PC-3 (cell line): ENCODE data around the gene RBPJ. TPM values are rescaled to one million over a fixed set of nuclear protein-coding genes. Genes with fewer than 3 reads are reported as not detected.
A peak's percentile ranks its signal among the peaks of the same experiment; 100 is the strongest.

Source experiments
- ATAC-seq: fragments of 200-7000 bp; cut with Tn5 transposase; 2 replicates; pipeline ENCODE4 v1.9.1; 2020; ENCODE audit warnings: mild to moderate bottlenecking, moderate library complexity
- BruUV-seq: library from RNA; stranded (reverse); fragments of 400-500 nt; replicated peaks from 2 replicates; lab custom pipeline; 2021; lab: Mats Ljungman, UMichigan
- CTCF ChIA-PET: fragments of 300-600 bp; sonication (Branson Sonifier 250); formaldehyde crosslinking; loops from one replicate; lab custom pipeline; 2022; ENCODE audit warnings: antibody characterized with exemption; lab: Charles Lee
- POLR2A ChIA-PET: fragments of 300-600 bp; sonication (Branson Sonifier 250); formaldehyde crosslinking; loops from one replicate; lab custom pipeline; 2022; ENCODE audit warnings: antibody characterized with exemption; ENCODE audit not compliant: unreplicated experiment; lab: Charles Lee
- DNase-seq: peaks from one replicate; pipeline ENCODE4 v3.0.0-alpha.2; 2015
- H2AFZ ChIP-seq: fragments of 300-600 bp; sonication (generic); 2 replicates; pipeline ENCODE4 v1.6.0; 2016; ENCODE audit warnings: antibody characterized with exemption, low read length
- H3F3A ChIP-seq: fragments of 300-600 bp; sonication (generic); one replicate; pipeline ENCODE4 v1.6.0; 2017; ENCODE audit warnings: antibody characterized with exemption, low read length, control low read depth, mild to moderate bottlenecking; ENCODE audit not compliant: unreplicated experiment
- H3K27ac ChIP-seq: fragments of 300-600 bp; sonication (generic); 2 replicates; pipeline ENCODE4 v1.5.1; 2016; ENCODE audit warnings: mild to moderate bottlenecking, low read length
- H3K27me3 ChIP-seq: fragments of 300-600 bp; sonication (generic); 2 replicates; pipeline ENCODE4 v1.6.1; 2016; ENCODE audit warnings: low read length, mixed read lengths
- H3K36me3 ChIP-seq: fragments of 300-600 bp; sonication (generic); 2 replicates; pipeline ENCODE4 v1.6.1; 2016; ENCODE audit warnings: low read depth, mixed run types, low read length, mixed read lengths
- H3K4me1 ChIP-seq: fragments of 300-600 bp; sonication (generic); 2 replicates; pipeline ENCODE4 v1.5.1; 2016; ENCODE audit warnings: low read length; ENCODE audit not compliant: insufficient read depth
- H3K4me2 ChIP-seq: fragments of 300-600 bp; sonication (generic); 2 replicates; pipeline ENCODE4 v1.6.0; 2016; ENCODE audit warnings: low read length
- H3K4me3 ChIP-seq: fragments of 300-600 bp; sonication (generic); 2 replicates; pipeline ENCODE4 v1.5.1; 2016; ENCODE audit warnings: mild to moderate bottlenecking, low read length, mixed read lengths
- H3K79me2 ChIP-seq: fragments of 300-600 bp; sonication (generic); 2 replicates; pipeline ENCODE4 v1.6.1; 2017; ENCODE audit warnings: low read length, mixed read lengths
- H3K9ac ChIP-seq: fragments of 300-600 bp; sonication (generic); 2 replicates; pipeline ENCODE4 v1.6.0; 2016; ENCODE audit warnings: mild to moderate bottlenecking, low read length
- H3K9me2 ChIP-seq: fragments of 300-600 bp; sonication (generic); replicated peaks from 2 replicates; pipeline ENCODE4 v1.6.1; 2016; ENCODE audit warnings: mixed run types, low read length, mixed read lengths
- H3K9me3 ChIP-seq: fragments of 300-600 bp; sonication (generic); 2 replicates; pipeline ENCODE4 v1.6.1; 2016; ENCODE audit warnings: low read length, mixed read lengths
- H4K20me1 ChIP-seq: fragments of 300-600 bp; sonication (generic); 2 replicates; pipeline ENCODE4 v1.6.1; 2016; ENCODE audit warnings: low read length, mixed read lengths
- CTCF ChIP-seq: fragments of 300-600 bp; sonication (generic); conservative IDR thresholded peaks from 2 replicates; pipeline ENCODE4 v1.5.1; 2017; ENCODE audit warnings: antibody characterized with exemption, low read depth, mild to moderate bottlenecking, low read length
- EZH2 ChIP-seq: fragments of 300-600 bp; sonication (generic); IDR thresholded peaks from one replicate; pipeline ENCODE4 v1.6.1; 2017; ENCODE audit warnings: antibody characterized with exemption, mild to moderate bottlenecking, low read length; ENCODE audit not compliant: unreplicated experiment
- EZH2phosphoT487 ChIP-seq: fragments of 300-600 bp; sonication (generic); IDR thresholded peaks from 2 replicates; pipeline ENCODE4 v1.6.1; 2018; ENCODE audit warnings: mild to moderate bottlenecking, antibody characterized with exemption, low read length, borderline replicate concordance
- intact Hi-C: fragments of 100-400 bp; cut with micrococcal nuclease; formaldehyde crosslinking; loops from 2 replicates; pipeline ENCODE4 v1.9.0; 2023
- total RNA-seq: library from RNA; depleted of rRNA; stranded (reverse); fragments of >200 nt; gene quantifications from 2 replicates; pipeline ENCODE4 v1.2.3, GENCODE V29; 2014

RBPJ gene
- total RNA-seq, 1 experiment from 2014 or later, result 39.1 TPM

GRCh38 chr4:26365537-26366150 is 44.8 kb downstream of the RBPJ start:
- Histone ChIP-seq H3K27me3 (no peaks in the 10 kb centered on the region), H3K9me3 (no peaks in the 10 kb centered on the region), H2AFZ (no peak overlapping the region), H3K4me1 (peaks cover 18% of the 10 kb centered on the region), H3F3A (no peaks in the 10 kb centered on the region), H3K4me2 (no peak overlapping the region), H3K9ac (no peak overlapping the region), H3K36me3 (no peaks in the 10 kb centered on the region; the same call in 1 of the 2 replicates), H3K9me2 (no peaks in the 10 kb centered on the region), H3K27ac (no peak overlapping the region), H4K20me1 (peaks cover 3% of the 10 kb centered on the region; the same call in 1 of the 2 replicates), H3K79me2 (peaks cover 92% of the 10 kb centered on the region), H3K4me3 (no peak overlapping the region)
- intact Hi-C loops, result no loop called here
- ChIA-PET CTCF (no interaction called here), POLR2A (no interaction called here)
- DNase-seq (no peak), ATAC-seq (no peak)
- TF ChIP-seq EZH2 (no peak), CTCF (no peak), EZH2phosphoT487 (no peak)
- BruUV-seq, result no TSS peak

- Histone ChIP-seq H3K9me2 (no peaks in the 10 kb centered on the region), H3K4me2 (no peak overlapping the region), H3K4me3 (no peak overlapping the region), H3K79me2 (peaks cover 89% of the 10 kb centered on the region), H3K9me3 (no peaks in the 10 kb centered on the region), H3K27ac (no peak overlapping the region), H2AFZ (no peak overlapping the region), H3K4me1 (peaks cover 35% of the 10 kb centered on the region), H3K27me3 (no peaks in the 10 kb centered on the region), H4K20me1 (peaks cover 16% of the 10 kb centered on the region; the same call in 1 of the 2 replicates), H3K36me3 (no peaks in the 10 kb centered on the region; the same call in 1 of the 2 replicates), H3K9ac (no peak overlapping the region), H3F3A (no peaks in the 10 kb centered on the region)
- POLR2A ChIA-PET, result no interaction called here
- intact Hi-C loops, result no loop called here
- ATAC-seq, result no peak
- TF ChIP-seq EZH2phosphoT487 (no peak), CTCF (no peak), EZH2 (no peak)
- CTCF ChIA-PET, result no interaction called here
- DNase-seq, result no peak
- BruUV-seq, result no TSS peak
These were observed 47.0 kb downstream of the RBPJ start for GRCh38 chr4:26367811-26368210.

- no peaks in the 10 kb centered on the region for H3K27me3 ChIP-seq
- ChIA-PET POLR2A (no interaction called here), CTCF (no interaction called here)
- H3K4me1 ChIP-seq, result peaks cover 42% of the 10 kb centered on the region
- H3K9me2 ChIP-seq, result no peaks in the 10 kb centered on the region
- BruUV-seq, result no TSS peak
- no peak overlapping the region for H3K4me2 ChIP-seq
- intact Hi-C loops, result no loop called here
- no peaks in the 10 kb centered on the region for H3K9me3 ChIP-seq
- DNase-seq (no peak), ATAC-seq (peak; percentile 23; the same call in 1 of the 2 replicates)
- H3F3A ChIP-seq, result no peaks in the 10 kb centered on the region
- TF ChIP-seq EZH2 (no peak), EZH2phosphoT487 (no peak), CTCF (no peak)
- peaks cover 23% of the 10 kb centered on the region; the same call in 1 of the 2 replicates for H4K20me1 ChIP-seq
- H3K4me3 ChIP-seq, result no peak overlapping the region
- no peak overlapping the region for H2AFZ ChIP-seq
- peak overlapping the region; percentile 6; the same call in 1 of the 2 replicates for H3K27ac ChIP-seq
- peaks cover 91% of the 10 kb centered on the region for H3K79me2 ChIP-seq
- no peaks in the 10 kb centered on the region; the same call in 1 of the 2 replicates for H3K36me3 ChIP-seq
- no peak overlapping the region for H3K9ac ChIP-seq
These were observed 47.9 kb downstream of the RBPJ start for GRCh38 chr4:26368685-26369084.
